Neuronal stem cell (in vitro differentiated cells): ENCODE measurements around the gene PMPCA.

ENCODE experiments used
- DNase-seq: peaks from one replicate; pipeline ENCODE4 v3.0.0-alpha.2; 2013; ENCODE audit warnings: low spot score
- H2AFZ ChIP-seq: one replicate; pipeline ENCODE4 v1.6.1; 2013; ENCODE audit warnings: mild to moderate bottlenecking, low read length, inconsistent platforms
- H2AK5ac ChIP-seq: 2 replicates; pipeline ENCODE4 v1.6.1; 2013; ENCODE audit warnings: low read depth, mild to moderate bottlenecking, inconsistent platforms, low read length, moderate library complexity, mixed read lengths
- H2BK120ac ChIP-seq: 2 replicates; pipeline ENCODE4 v1.6.1; 2013; ENCODE audit warnings: low read depth, mild to moderate bottlenecking, inconsistent platforms, low read length, moderate library complexity, mixed read lengths
- H2BK12ac ChIP-seq: one replicate; pipeline ENCODE4 v1.6.1; 2013; ENCODE audit warnings: low read length, inconsistent platforms
- H2BK15ac ChIP-seq: 2 replicates; pipeline ENCODE4 v1.6.1; 2013; ENCODE audit warnings: mild to moderate bottlenecking, low read length, inconsistent platforms, mixed read lengths
- H2BK5ac ChIP-seq: one replicate; pipeline ENCODE4 v1.6.1; 2013; ENCODE audit warnings: inconsistent platforms, mild to moderate bottlenecking, low read length, moderate library complexity
- H3K14ac ChIP-seq: one replicate; pipeline ENCODE4 v1.6.1; 2013; ENCODE audit warnings: low read length, inconsistent platforms
- H3K18ac ChIP-seq: 2 replicates; pipeline ENCODE4 v1.6.1; 2013; ENCODE audit warnings: low read length, inconsistent platforms
- H3K23ac ChIP-seq: 2 replicates; pipeline ENCODE4 v1.6.1; 2013; ENCODE audit warnings: low read depth, mild to moderate bottlenecking, mixed read lengths, low read length, inconsistent platforms; ENCODE audit not compliant: poor library complexity
- H3K27ac ChIP-seq: replicated peaks from 3 replicates; pipeline ENCODE4 v1.5.1; 2013; ENCODE audit warnings: low read length, inconsistent platforms
- H3K27me3 ChIP-seq, 3 experiments: 2 replicates each; pipeline ENCODE4 v1.6.1; 2013; ENCODE audit warnings: low read length in 3 of 3, mild to moderate bottlenecking in 2 of 3, inconsistent platforms in 1 of 3, low read depth in 1 of 3, mixed read lengths in 1 of 3, moderate library complexity in 1 of 3; ENCODE audit not compliant: control insufficient read depth in 3 of 3, insufficient read depth in 3 of 3
- H3K36me3 ChIP-seq, 2 donors: replicated peaks in 1 of 2; 2 replicates each; pipeline ENCODE4 v1.6.1; 2013; ENCODE audit warnings: low read length in 2 of 2; ENCODE audit not compliant: control insufficient read depth in 2 of 2, insufficient read depth in 2 of 2
- H3K4ac ChIP-seq: 2 replicates; pipeline ENCODE4 v1.6.1; 2013; ENCODE audit warnings: inconsistent platforms, mild to moderate bottlenecking, low read length, moderate library complexity
- H3K4me1 ChIP-seq, 2 donors: 1 replicate in 1 of 2; 2 replicates in 1 of 2; pipeline ENCODE4 v1.6.1; 2013; ENCODE audit warnings: low read length in 2 of 2, low read depth in 1 of 2; ENCODE audit not compliant: control insufficient read depth in 2 of 2, insufficient read depth in 1 of 2
- H3K4me2 ChIP-seq: one replicate; pipeline ENCODE4 v1.6.1; 2013; ENCODE audit warnings: mild to moderate bottlenecking, low read length, inconsistent platforms; ENCODE audit not compliant: insufficient read depth, poor library complexity, severe bottlenecking
- H3K4me3 ChIP-seq, 2 donors: 2 replicates each; pipeline ENCODE4 v1.5.1; 2013; ENCODE audit warnings: low read length in 2 of 2, mild to moderate bottlenecking in 2 of 2, inconsistent platforms in 1 of 2, moderate library complexity in 1 of 2
- H3K79me1 ChIP-seq: one replicate; pipeline ENCODE4 v1.6.1; 2013; ENCODE audit warnings: low read depth, mild to moderate bottlenecking, inconsistent platforms, low read length, moderate library complexity
- H3K9ac ChIP-seq: one replicate; pipeline ENCODE4 v1.6.1; 2013; ENCODE audit warnings: mild to moderate bottlenecking, low read depth, low read length, inconsistent platforms; ENCODE audit not compliant: poor library complexity
- H3K9me3 ChIP-seq, 2 donors: replicated peaks in 1 of 2; 2 replicates each; pipeline versions ENCODE3 to v1.6.1; 2013; ENCODE audit warnings: low read length in 2 of 2, mild to moderate bottlenecking in 2 of 2, inconsistent platforms in 1 of 2, low read depth in 1 of 2, mixed read lengths in 1 of 2, moderate library complexity in 1 of 2; ENCODE audit not compliant: control insufficient read depth in 2 of 2, insufficient read depth in 1 of 2
- H4K8ac ChIP-seq: one replicate; pipeline ENCODE4 v1.6.1; 2013; ENCODE audit warnings: low read depth, mild to moderate bottlenecking, inconsistent platforms, low read length, moderate library complexity
- H4K91ac ChIP-seq: one replicate; pipeline ENCODE4 v1.6.1; 2013; ENCODE audit warnings: low read length, low read depth, mild to moderate bottlenecking, inconsistent platforms; ENCODE audit not compliant: poor library complexity
- WGBS, 2 donors: extraction: QIAGEN DNeasy Blood & Tissue Kit; methylation state at CpG; one replicate each; pipeline ENCODE4 v1.1.7; 2013; ENCODE audit warnings: missing lambda C conversion rate in 2 of 2, mixed read lengths in 1 of 2; ENCODE audit not compliant: insufficient read length in 2 of 2, insufficient replicate concordance in 1 of 2; ENCODE audit errors: extremely low coverage in 2 of 2; 5-methylcytosine and 5-hydroxymethylcytosine counted together

Gene PMPCA

DNA sequence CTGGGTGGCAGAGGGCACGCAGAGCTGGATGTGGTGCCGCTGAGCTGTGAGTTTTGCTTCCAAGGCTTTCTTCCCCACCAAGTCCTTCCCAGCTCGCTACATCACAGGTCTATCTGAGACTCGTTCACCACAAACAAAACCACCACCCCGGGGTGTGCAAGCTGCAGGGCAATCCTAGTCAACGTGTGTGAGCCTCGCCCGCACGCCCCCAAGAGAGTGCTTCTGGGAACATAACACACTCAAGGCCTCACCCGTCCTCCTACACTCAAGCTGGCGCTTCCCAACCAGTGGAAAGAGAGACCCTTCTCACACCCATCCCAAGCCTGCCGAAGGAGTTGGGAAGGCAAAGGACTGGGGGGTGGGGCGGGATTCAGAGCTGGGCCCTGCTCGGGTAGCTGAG is 21.1 kb upstream of the PMPCA start:
- no peak overlapping the region for H2BK5ac ChIP-seq
- WGBS, 2 donors: no CpG with 5 or more reads among the region's 14 CpGs
- no peak overlapping the region for H2BK120ac ChIP-seq
- no peaks in the 10 kb centered on the region for H3K9me3 ChIP-seq
- H3K27me3 ChIP-seq: no peaks in the 10 kb centered on the region
- H2AFZ ChIP-seq: no peak overlapping the region
- peaks cover 59 to 90% of the 10 kb centered on the region in 2 donors for H3K36me3 ChIP-seq
- H3K4ac ChIP-seq: no peak overlapping the region
- H3K9ac ChIP-seq: no peak overlapping the region
- no peak overlapping the region for H2BK15ac ChIP-seq
- no peak overlapping the region for H3K18ac ChIP-seq
- H2AK5ac ChIP-seq: no peak overlapping the region
- H3K79me1 ChIP-seq: peaks cover 5% of the 10 kb centered on the region
- no peak overlapping the region for H4K8ac ChIP-seq
- no peaks in the 10 kb centered on the region for H3K4me1 ChIP-seq
- H3K23ac ChIP-seq: no peak overlapping the region
- no peak overlapping the region for H3K4me3 ChIP-seq
- no peak overlapping the region for H3K4me2 ChIP-seq
- H4K91ac ChIP-seq: no peak overlapping the region
- H2BK12ac ChIP-seq: no peak overlapping the region
- no peak overlapping the region for H3K14ac ChIP-seq
- DNase-seq: no peak
- no peak overlapping the region for H3K27ac ChIP-seq

DNA sequence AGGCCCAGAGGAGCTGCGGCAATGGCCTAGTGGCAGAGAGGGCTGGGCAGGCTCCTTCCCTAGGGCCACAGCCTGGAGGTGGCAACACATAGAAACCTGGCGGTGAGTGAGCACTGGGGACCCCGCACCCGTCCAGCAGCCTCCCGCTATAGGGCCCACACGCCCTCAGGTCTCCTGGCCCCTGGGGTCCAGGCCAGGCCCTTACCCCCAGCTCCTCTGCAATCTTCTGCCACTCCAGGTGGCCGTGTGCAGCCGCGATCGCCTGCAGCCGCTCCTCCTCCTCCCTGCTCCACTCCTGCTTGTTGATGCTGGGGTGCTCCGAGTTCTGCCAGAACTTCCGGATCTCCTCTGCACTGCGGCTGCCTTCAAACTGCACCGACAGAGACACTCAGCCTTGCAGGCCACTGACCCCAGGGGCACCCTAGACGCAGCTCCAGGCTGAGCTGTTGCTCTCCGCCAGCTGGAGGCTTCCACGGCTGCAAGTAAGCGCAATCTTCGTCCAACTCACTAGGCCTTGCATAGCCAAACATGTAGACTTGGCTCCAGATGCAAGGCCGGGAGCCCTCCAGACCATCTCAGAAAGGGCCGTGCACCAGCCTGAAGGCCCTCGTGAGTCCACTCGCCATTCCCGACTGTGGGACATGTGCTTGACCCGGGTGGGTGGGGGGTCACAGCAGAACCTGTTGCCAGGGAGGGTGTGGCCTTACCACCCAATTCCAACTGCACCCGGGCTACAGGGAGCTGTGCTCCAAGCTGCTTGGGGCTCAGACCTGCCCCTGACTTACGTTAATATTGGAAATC is 18.5 kb upstream of the PMPCA start:
- Histone ChIP-seq H2BK120ac (no peak overlapping the region), H3K4me3 (no peak overlapping the region), H4K8ac (peak overlapping the region; percentile 43), H2BK15ac (no peak overlapping the region), H2AFZ (no peak overlapping the region), H3K27ac (no peak overlapping the region), H3K14ac (no peak overlapping the region), H3K9ac (no peak overlapping the region), H3K4ac (no peak overlapping the region), H3K4me2 (no peak overlapping the region), H3K36me3 (peaks cover 72 to 94% of the 10 kb centered on the region in 2 donors), H3K23ac (peak overlapping the region; percentile 31), H3K79me1 (peaks cover 7% of the 10 kb centered on the region), H3K18ac (no peak overlapping the region), H4K91ac (no peak overlapping the region), H2BK12ac (no peak overlapping the region), H3K27me3 (no peaks in the 10 kb centered on the region), H2BK5ac (no peak overlapping the region), H3K4me1 (no peaks in the 10 kb centered on the region), H2AK5ac (no peak overlapping the region), H3K9me3 (no peaks in the 10 kb centered on the region)
- no CpG with 5 or more reads among the region's 28 CpGs for WGBS, 2 donors
- no peak for DNase-seq

DNA sequence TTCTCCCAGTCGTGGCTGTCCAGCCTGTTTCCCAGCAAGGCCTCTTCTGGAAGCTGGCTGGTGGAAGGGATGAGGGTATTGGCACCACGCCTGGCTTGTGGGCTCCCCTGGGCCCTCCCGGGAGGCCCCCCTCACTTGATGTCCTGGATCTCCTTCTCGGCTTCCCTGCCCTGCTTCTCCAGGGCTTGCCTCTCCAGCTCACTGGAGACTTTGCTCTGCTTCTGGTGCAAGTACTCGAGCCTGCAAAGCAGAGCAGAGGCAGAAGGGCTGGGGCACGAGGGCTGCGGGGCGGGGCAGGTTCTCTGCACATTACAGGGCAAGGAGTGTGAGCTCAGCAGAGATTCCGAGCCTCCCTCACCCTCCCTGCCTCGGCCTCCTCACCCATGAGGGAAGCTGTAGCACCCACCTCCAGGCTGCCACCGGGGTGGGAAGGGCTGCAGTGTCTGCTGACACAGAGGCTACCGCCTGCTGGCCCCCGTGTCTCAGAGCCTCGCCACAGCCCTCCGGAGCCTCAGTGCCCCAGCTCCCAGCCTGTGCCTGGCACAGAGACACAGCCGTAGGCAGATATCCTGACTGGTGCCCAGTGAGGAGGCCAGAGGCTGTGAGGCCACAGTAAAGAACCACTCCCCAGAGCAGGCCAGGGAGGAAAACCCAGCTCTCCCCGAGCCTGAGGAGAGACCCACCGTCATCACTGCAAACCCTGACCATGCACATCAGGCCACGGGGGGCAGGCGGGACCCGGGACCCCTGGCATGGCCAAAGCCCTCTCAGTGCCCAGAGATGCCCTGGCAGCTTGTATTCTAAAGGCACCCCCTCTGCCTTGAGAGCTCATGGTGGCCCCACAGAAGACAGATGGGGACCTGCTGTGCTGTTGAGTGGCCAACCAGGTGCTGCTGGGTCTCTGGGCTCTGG is 17.7 kb upstream of the PMPCA start:
- Histone ChIP-seq H3K18ac (no peak overlapping the region), H2AFZ (no peak overlapping the region), H3K14ac (no peak overlapping the region), H3K4me2 (no peak overlapping the region), H3K9me3 (no peaks in the 10 kb centered on the region), H3K4me3 (no peak overlapping the region), H3K27ac (no peak overlapping the region), H3K4me1 (no peaks in the 10 kb centered on the region), H2BK12ac (no peak overlapping the region), H4K91ac (no peak overlapping the region), H4K8ac (no peak overlapping the region), H3K36me3 (peaks cover 70 to 93% of the 10 kb centered on the region in 2 donors), H2BK120ac (no peak overlapping the region), H3K9ac (peak overlapping the region; percentile 21), H3K79me1 (peaks cover 8% of the 10 kb centered on the region), H2BK15ac (no peak overlapping the region), H3K4ac (no peak overlapping the region), H2AK5ac (no peak overlapping the region), H3K27me3 (no peaks in the 10 kb centered on the region), H3K23ac (no peak overlapping the region), H2BK5ac (no peak overlapping the region)
- no peak for DNase-seq
- WGBS, 2 donors: no CpG with 5 or more reads among the region's 21 CpGs

DNA sequence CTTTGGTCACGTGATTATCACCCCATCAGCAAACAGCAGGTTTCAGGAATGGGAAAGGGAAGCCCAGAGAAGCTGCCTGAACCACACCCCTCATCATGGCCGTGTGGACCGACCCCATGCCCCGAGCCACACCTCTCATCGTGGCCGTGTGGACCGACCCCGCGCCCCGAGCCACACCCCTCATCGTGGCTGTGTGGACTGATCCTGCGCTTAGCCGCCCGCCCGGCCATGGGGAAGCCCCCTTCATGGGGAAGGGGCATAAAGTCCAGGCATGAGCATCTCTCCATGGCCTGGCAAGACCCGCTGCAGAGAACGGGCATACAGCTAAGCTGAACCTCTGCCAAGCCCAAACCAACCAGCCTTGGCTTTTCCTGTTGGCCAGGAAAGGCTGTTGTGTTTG is 16.9 kb upstream of the PMPCA start:
- H2BK12ac ChIP-seq: no peak overlapping the region
- H3K4me3 ChIP-seq: no peak overlapping the region
- no peak overlapping the region for H3K23ac ChIP-seq
- peaks cover 66 to 94% of the 10 kb centered on the region in 2 donors for H3K36me3 ChIP-seq
- H3K27me3 ChIP-seq: no peaks in the 10 kb centered on the region
- no peak overlapping the region for H3K9ac ChIP-seq
- no peak for DNase-seq
- H3K14ac ChIP-seq: no peak overlapping the region
- no peaks in the 10 kb centered on the region for H3K9me3 ChIP-seq
- H2AK5ac ChIP-seq: no peak overlapping the region
- H2BK120ac ChIP-seq: no peak overlapping the region
- H2BK15ac ChIP-seq: no peak overlapping the region
- H2BK5ac ChIP-seq: no peak overlapping the region
- H4K91ac ChIP-seq: no peak overlapping the region
- no peak overlapping the region for H3K18ac ChIP-seq
- peaks cover 0 to under 1% of the 10 kb centered on the region in 2 donors for H3K4me1 ChIP-seq
- H3K79me1 ChIP-seq: peaks cover 12% of the 10 kb centered on the region
- no peak overlapping the region for H4K8ac ChIP-seq
- no peak overlapping the region for H2AFZ ChIP-seq
- no peak overlapping the region for H3K27ac ChIP-seq
- no peak overlapping the region for H3K4me2 ChIP-seq
- no CpG with 5 or more reads among the region's 17 CpGs for WGBS, 2 donors
- no peak overlapping the region for H3K4ac ChIP-seq
